Colonic mucosa (tissue), 4 donors: ENCODE data around the gene MAP7D1. TPM values are rescaled to one million over a fixed set of nuclear protein-coding genes. Genes with fewer than 3 reads are reported as not detected.

ENCODE experiments used
- DNase-seq: peaks from one replicate; pipeline ENCODE4 v3.0.0-alpha.2; 2020
- H3K27ac ChIP-seq: fragments of 200-600 bp; one replicate; pipeline ENCODE4 v1.8.0; 2021
- H3K27me3 ChIP-seq: fragments of 200-600 bp; one replicate; pipeline ENCODE4 v1.8.0; 2021
- H3K36me3 ChIP-seq: fragments of 200-600 bp; one replicate; pipeline ENCODE4 v1.8.0; 2021
- H3K4me1 ChIP-seq: fragments of 200-600 bp; one replicate; pipeline ENCODE4 v1.8.0; 2021; ENCODE audit warnings: mild to moderate bottlenecking
- H3K4me3 ChIP-seq: fragments of 200-600 bp; one replicate; pipeline ENCODE4 v1.8.0; 2021
- H3K9ac ChIP-seq, 2 donors: one replicate each; pipeline ENCODE4 v1.7.0; 2013; ENCODE audit warnings: control low read depth in 2 of 2, low read depth in 2 of 2, low read length in 2 of 2
- H3K9me3 ChIP-seq: fragments of 200-600 bp; one replicate; pipeline ENCODE4 v1.8.0; 2021
- CTCF ChIP-seq: fragments of 200-600 bp; IDR thresholded peaks from one replicate; pipeline ENCODE4 v1.8.0; 2022; ENCODE audit warnings: antibody characterized with exemption, mild to moderate bottlenecking
- intact Hi-C: fragments of 100-400 bp; cut with DNase I; formaldehyde crosslinking; loops from one replicate; pipeline ENCODE4 v1.14.1; 2022
- total RNA-seq, 2 donors: library from RNA; stranded (reverse); fragmentation: NEBNext Ultra II Directional in 1 of 2; extraction: Animal tissue kit (Norgen Biotek cat#: 25700) in 1 of 2; gene quantifications; one replicate each; pipeline ENCODE4 v1.2.1, GENCODE V29; 2021
- donor health status: healthy.
- donor health status: DM: no; HTN: no; CAD: no.
- donor health status: DM: no; HTN: no; CAD: no.

MAP7D1 gene
- total RNA-seq, 2 donors from 2014 or later, result 37.7 to 50.0 TPM

DNA sequence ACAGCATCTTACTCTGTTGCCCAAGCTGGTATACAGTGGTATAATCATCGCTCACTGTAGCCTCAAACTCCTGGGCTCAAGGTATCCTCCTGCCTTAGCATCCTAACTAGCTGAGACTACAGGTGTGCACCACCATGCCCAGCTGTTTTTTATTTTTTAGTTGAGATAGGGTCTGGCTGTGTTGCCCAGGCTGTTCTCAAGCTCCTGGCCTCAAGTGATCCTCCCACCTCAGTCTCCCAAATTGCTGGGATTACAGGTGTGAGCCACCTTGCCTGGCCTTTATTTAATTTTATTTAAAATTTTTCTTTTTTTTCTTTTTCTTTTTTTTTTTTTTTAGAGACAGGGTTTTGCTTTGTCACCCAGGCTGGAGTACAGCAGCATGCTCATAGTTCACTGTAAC is 9.2 kb downstream of the MAP7D1 start:
- DNase-seq, result no peak
- no peaks in the 10 kb centered on the region for H3K27me3 ChIP-seq
- no peak for TF ChIP-seq CTCF
- intact Hi-C loops, result no loop called here
- no peak overlapping the region for H3K4me3 ChIP-seq
- no peaks in the 10 kb centered on the region for H3K36me3 ChIP-seq
- no peaks in the 10 kb centered on the region for H3K9me3 ChIP-seq
- peaks cover 5% of the 10 kb centered on the region for H3K4me1 ChIP-seq
- H3K9ac ChIP-seq, result no peak overlapping the region
- H3K27ac ChIP-seq, result no peak overlapping the region

DNA sequence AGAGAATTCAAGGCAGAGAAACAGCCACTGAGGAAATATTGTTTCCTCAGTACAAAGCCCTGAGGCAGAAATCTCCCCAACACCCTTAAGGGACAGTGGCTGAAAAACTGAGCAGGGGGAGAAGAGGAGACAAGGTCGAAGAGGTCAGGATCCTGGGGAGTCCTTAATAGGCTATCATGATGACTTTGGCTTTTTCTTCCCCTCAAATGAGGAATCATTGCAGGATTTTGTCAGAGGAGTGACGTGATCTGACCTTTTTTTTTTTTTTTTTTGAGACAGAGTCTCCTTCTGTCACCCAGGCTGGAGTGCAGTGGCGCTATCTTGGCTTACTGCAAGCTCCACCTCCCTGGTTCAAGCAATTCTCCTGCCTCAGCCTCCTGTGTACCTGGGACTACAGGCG is 10.2 kb downstream of the MAP7D1 start:
- Histone ChIP-seq H3K4me1 (peaks cover 4% of the 10 kb centered on the region), H3K27me3 (no peaks in the 10 kb centered on the region), H3K27ac (no peak overlapping the region), H3K9me3 (no peaks in the 10 kb centered on the region), H3K4me3 (no peak overlapping the region), H3K36me3 (no peaks in the 10 kb centered on the region), H3K9ac (no peak overlapping the region)
- DNase-seq, result no peak
- intact Hi-C loops, result no loop called here
- no peak for TF ChIP-seq CTCF

DNA sequence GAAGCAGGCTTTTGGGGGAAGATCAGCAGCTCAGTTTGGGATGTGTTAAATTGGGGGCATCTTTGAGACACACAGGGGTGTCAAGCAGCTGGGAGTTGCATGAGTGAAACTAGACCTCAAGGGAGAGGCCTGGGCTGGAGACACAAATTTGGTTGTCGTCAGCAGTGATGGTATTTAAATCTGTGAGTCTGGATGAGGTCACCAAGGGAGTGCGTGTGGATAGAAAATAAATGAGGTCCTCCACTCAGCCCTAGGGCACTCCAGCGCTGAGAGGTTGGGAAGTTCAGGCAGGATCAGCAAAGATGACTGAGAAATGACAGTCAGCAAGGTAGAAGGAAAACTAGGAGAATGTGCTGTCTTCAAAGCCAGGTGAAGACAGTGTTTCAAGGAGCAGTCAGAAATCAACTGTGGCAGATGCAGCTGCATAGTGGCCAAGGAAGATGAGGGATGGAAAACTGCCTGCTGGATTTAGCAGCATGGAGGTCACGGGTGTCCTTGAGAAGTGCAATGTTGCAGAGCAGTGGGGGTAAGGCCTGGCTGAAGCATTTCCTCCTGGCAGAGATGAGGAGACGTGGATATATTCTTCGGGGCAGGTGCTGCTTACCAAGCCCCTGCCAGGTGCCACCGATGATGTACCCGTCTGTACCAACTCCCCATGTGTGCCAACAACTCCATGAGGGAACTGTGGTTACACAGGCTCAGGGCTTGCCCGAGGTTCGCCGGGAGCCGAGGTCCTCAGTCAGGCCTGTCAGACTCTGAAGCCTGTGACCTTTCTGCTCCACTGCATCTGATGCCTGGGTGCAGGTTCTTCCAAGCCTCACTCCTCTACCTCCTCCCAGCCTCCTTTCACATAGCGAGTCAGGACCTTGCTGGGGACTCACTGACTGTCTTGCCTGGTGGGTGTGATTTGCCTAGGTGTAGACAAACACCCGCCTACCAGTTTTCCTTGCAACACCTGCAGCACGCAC is 11.3 kb downstream of the MAP7D1 start:
- H3K4me1 ChIP-seq, result no peaks in the 10 kb centered on the region

GRCh38 chr1:36168514-36168913 is 12.6 kb downstream of the MAP7D1 start:
- no peak for TF ChIP-seq CTCF
- Histone ChIP-seq H3K27ac (no peak overlapping the region), H3K9me3 (no peaks in the 10 kb centered on the region), H3K36me3 (peaks cover 16% of the 10 kb centered on the region), H3K4me1 (no peaks in the 10 kb centered on the region), H3K4me3 (no peak overlapping the region), H3K9ac (no peak overlapping the region), H3K27me3 (no peaks in the 10 kb centered on the region)
- intact Hi-C loops, result no loop called here
- no peak for DNase-seq

More for the DNA sequence above, 11.3 kb downstream of the MAP7D1 start:
- Histone ChIP-seq H3K27ac (no peak overlapping the region), H3K9me3 (no peaks in the 10 kb centered on the region), H3K27me3 (no peaks in the 10 kb centered on the region), H3K4me3 (no peak overlapping the region), H3K36me3 (peaks cover 3% of the 10 kb centered on the region), H3K9ac (no peak overlapping the region)
- no peak for DNase-seq
- intact Hi-C loops, result no loop called here
- no peak for TF ChIP-seq CTCF

GRCh38 chr1:36170643-36171412 is 14.9 kb downstream of the MAP7D1 start:
- H3K27me3 ChIP-seq, result no peaks in the 10 kb centered on the region
- no peak overlapping the region for H3K4me3 ChIP-seq
- H3K9me3 ChIP-seq, result no peaks in the 10 kb centered on the region
- no peak overlapping the region for H3K9ac ChIP-seq
- DNase-seq, result no peak
- H3K4me1 ChIP-seq, result no peaks in the 10 kb centered on the region
- no peak for TF ChIP-seq CTCF
- H3K36me3 ChIP-seq, result peaks cover 21% of the 10 kb centered on the region
- no peak overlapping the region for H3K27ac ChIP-seq
- intact Hi-C loops, result no loop called here
